ENCODE measurements around the gene RAB3C. TPM values are rescaled to one million over a fixed set of nuclear protein-coding genes. Genes with fewer than 3 reads are reported as not detected.

The RAB3C gene
- polyA plus RNA-seq, 1 donor (not counting 4 experiments of a cell fraction or from before 2014, with no cell fraction given) = not detected

- dilution Hi-C loops (cut with MboI; ENCODE audit: extremely low pct_ligation_motif_present, low sequenced_read_pairs) = no loop called here
- Histone ChIP-seq H3K4me2 (ENCODE audit: control insufficient read depth, extremely low read depth, insufficient read depth, low read depth, low read length) (no peak overlapping the region), H3K36me3 (ENCODE audit: control insufficient read depth in 2 of 2, extremely low read depth in 1 of 2, insufficient read depth in 2 of 2, low read length in 2 of 2) (no peaks in the 10 kb centered on the region), H4K20me1 (ENCODE audit: control insufficient read depth, extremely low read depth, insufficient read depth, low read length) (no peaks in the 10 kb centered on the region), H3K4me1 (ENCODE audit: control insufficient read depth, extremely low read depth, insufficient read depth, low read length) (no peaks in the 10 kb centered on the region), H2AFZ (ENCODE audit: control insufficient read depth, low read length) (no peak overlapping the region), H3K27me3 (ENCODE audit: control insufficient read depth, extremely low read depth, insufficient read depth, low read length) (no peaks in the 10 kb centered on the region), H3K4me3 (ENCODE audit: control insufficient read depth in 2 of 3, extremely low read depth in 1 of 3, insufficient read depth in 2 of 3, low read depth in 1 of 3, low read length in 3 of 3) (no peak overlapping the region), H3K9me1 (ENCODE audit: control insufficient read depth, extremely low read depth, insufficient read depth, low read length) (no peaks in the 10 kb centered on the region), H3K9me3 (ENCODE audit: control insufficient read depth, low read depth, low read length) (no peaks in the 10 kb centered on the region), H3K9ac (ENCODE audit: control insufficient read depth, extremely low read depth, insufficient read depth, low read length) (no peak overlapping the region), H3K79me2 (ENCODE audit: control insufficient read depth, insufficient read depth, low read length) (no peaks in the 10 kb centered on the region), H3K27ac (ENCODE audit: control insufficient read depth, insufficient read depth, low read length) (no peak overlapping the region)
- DNase-seq (ENCODE audit: low read depth, low spot score) = no peak
- FAIRE-seq = no peak
- TF ChIP-seq EZH2 (IDR thresholded peaks at IDR 0.05; ENCODE audit: low read length) (no peak), CTCF (optimal IDR thresholded peaks at IDR 0.05 in 1 of 3, IDR thresholded peaks at IDR 0.05 in 1 of 3, conservative IDR thresholded peaks at IDR 0.05 in 1 of 3; ENCODE audit: extremely low read depth in 1 of 3, insufficient read depth in 2 of 3, low read length in 3 of 3) (no peak)
These were observed 94.8 kb downstream of the RAB3C start for GRCh38 chr5:58677650-58678049.

DNA sequence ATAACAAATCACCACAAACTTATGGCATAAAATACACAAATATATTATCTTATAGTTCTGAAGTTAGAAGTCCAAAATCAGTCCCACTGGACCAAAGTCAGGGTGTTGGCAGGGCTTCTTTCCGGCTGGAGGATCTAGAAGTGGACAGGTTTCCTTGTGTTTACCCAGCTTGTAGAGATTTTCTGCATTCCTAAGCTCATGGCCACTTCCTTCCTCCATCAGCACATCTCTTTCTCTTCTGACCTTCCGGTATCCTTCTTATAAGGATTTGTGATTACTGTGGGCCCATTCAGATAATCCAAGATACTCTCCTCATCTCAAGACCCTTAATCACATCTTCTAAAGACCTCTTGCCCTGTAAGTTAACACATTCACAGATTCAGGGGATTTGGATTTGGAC is 97.6 kb downstream of the RAB3C start:
- TF ChIP-seq EZH2 (IDR thresholded peaks at IDR 0.05; ENCODE audit: low read length) (no peak), CTCF (optimal IDR thresholded peaks at IDR 0.05 in 1 of 3, IDR thresholded peaks at IDR 0.05 in 1 of 3, conservative IDR thresholded peaks at IDR 0.05 in 1 of 3; ENCODE audit: extremely low read depth in 1 of 3, insufficient read depth in 2 of 3, low read length in 3 of 3) (no peak)
- H3K4me2 ChIP-seq (ENCODE audit: control insufficient read depth, extremely low read depth, insufficient read depth, low read depth, low read length) = no peak overlapping the region
- H3K27me3 ChIP-seq (ENCODE audit: control insufficient read depth, extremely low read depth, insufficient read depth, low read length) = no peaks in the 10 kb centered on the region
- H3K4me1 ChIP-seq (ENCODE audit: control insufficient read depth, extremely low read depth, insufficient read depth, low read length) = no peaks in the 10 kb centered on the region
- FAIRE-seq (no peak), DNase-seq (ENCODE audit: low read depth, low spot score) (no peak)
- H3K9ac ChIP-seq (ENCODE audit: control insufficient read depth, extremely low read depth, insufficient read depth, low read length) = no peak overlapping the region
- no peaks in the 10 kb centered on the region for H3K9me1 ChIP-seq (ENCODE audit: control insufficient read depth, extremely low read depth, insufficient read depth, low read length)
- no peaks in the 10 kb centered on the region for H3K79me2 ChIP-seq (ENCODE audit: control insufficient read depth, insufficient read depth, low read length)
- H3K9me3 ChIP-seq (ENCODE audit: control insufficient read depth, low read depth, low read length) = no peaks in the 10 kb centered on the region
- H3K36me3 ChIP-seq (ENCODE audit: control insufficient read depth in 2 of 2, extremely low read depth in 1 of 2, insufficient read depth in 2 of 2, low read length in 2 of 2) = no peaks in the 10 kb centered on the region
- no peak overlapping the region for H3K4me3 ChIP-seq (ENCODE audit: control insufficient read depth in 2 of 3, extremely low read depth in 1 of 3, insufficient read depth in 2 of 3, low read depth in 1 of 3, low read length in 3 of 3)
- dilution Hi-C loops (cut with MboI; ENCODE audit: extremely low pct_ligation_motif_present, low sequenced_read_pairs) = no loop called here
- H2AFZ ChIP-seq (ENCODE audit: control insufficient read depth, low read length) = no peak overlapping the region
- H3K27ac ChIP-seq (ENCODE audit: control insufficient read depth, insufficient read depth, low read length) = no peak overlapping the region
- no peaks in the 10 kb centered on the region for H4K20me1 ChIP-seq (ENCODE audit: control insufficient read depth, extremely low read depth, insufficient read depth, low read length)
